ENCODE data around the gene ZNRF1.

The ZNRF1 gene

GRCh38 chr16:75100603-75100990, 101.8 kb downstream of the ZNRF1 start:
- no peak for DNase-seq

- no peak for DNase-seq
These were observed 102.8 kb downstream of the ZNRF1 start for GRCh38 chr16:75101635-75102034.

- DNase-seq: no peak
These were observed 103.8 kb downstream of the ZNRF1 start for GRCh38 chr16:75102595-75102994.

- no peak for DNase-seq
These were observed 105.2 kb downstream of the ZNRF1 start for GRCh38 chr16:75103994-75104393.

- no peak for DNase-seq
These were observed 106.0 kb downstream of the ZNRF1 start for GRCh38 chr16:75104836-75105235.

DNA sequence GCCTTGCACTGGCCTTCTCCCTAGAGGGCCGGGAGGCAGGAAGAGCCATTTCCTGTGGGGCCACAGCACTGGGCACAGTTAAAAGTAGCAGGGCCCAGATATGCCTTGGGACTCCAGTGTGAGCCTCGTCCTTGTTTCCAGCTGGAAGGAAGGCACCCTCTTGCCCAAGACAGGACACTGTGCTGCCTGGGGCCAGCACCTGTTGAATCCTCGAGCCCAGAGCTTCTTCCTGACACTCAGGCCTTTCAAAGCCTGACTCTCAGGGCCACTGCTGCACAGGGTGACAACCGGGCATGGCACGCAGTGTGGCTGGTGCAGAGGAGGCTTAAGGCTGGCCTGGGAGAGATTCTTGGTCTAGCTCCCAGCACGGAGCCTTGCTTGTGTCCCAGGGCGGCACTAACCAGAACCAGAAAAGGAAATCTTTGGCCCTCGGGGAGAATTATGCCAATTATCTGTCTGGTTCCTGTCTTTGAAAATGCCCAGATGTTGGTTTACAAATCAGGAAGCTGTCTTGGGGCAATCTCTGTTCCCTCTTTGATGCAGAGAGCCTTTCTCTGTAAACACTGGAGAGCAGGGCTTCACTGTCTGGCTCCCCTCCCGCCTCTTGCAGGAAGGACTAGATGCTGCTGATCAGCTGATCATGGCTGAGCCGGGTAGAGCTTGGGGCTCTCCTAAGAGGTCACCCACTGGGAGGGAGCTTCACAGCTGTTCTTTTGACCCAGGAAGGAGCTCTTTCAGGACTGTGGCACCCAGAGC, 106.7 kb downstream of the ZNRF1 start:
- DNase-seq: no peak

DNA sequence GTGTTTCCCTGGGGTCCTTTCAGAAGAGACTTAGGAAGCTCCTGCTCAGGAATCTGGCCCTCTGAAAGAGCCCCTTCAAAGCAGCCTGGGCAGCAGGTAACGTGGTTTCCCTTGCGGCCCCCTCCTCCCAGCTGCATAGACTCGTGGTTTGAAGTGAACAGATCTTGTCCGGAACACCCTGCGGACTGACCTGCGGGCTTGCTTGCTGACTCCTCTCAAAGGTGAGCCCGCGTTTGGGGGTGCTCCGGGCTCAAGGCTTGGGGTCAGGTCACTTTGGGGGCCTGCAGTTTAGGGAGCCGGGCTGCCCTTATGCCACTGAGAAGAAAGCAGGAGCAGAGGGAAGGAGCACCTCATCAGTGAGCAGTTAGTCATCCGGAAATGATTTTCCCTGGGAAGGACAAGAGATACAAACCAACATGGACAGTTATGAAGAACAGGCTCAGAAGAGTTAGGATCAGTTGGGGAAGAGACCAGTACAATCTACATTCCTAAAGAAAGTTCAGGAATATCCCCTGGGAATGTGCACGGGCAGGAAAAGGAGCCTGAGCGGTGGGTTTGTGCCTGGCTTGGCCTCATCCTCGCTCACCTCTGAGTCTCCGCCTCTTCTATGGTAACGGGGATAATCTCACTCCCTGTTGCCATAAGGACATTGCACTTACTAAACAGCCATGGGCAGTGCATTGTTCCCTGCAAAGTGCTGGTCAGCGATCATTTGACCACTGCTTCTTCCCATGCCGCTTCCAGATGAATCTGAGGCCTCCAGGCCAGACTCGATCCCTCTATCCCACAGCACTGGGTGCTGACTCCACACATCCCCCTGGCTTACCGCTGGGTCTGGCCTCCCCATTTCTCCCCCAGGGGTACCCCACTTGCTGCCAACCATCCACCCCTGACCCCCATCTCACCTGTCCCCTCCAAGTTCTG, 107.8 kb downstream of the ZNRF1 start:
- DNase-seq: no peak

DNA sequence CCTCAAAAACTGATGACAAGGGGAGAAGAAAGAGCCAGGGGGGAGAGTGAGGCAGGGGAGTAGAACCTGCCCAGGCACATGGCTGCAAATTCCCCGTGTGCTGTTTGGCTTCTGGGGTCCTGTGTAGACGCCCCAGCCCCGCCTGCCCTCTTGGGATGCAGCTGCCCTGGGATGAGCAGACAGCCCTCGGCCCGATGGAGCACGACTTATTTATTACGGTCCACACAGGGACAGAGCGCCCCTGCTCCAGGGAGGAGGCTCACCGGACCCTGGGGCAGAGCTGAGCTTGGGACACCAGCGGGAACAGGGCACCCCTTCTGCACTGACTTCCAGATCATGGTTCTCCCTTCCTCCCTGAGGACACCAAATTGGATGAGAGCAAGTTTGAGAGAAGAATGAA, 108.7 kb downstream of the ZNRF1 start:
- no peak for DNase-seq

DNA sequence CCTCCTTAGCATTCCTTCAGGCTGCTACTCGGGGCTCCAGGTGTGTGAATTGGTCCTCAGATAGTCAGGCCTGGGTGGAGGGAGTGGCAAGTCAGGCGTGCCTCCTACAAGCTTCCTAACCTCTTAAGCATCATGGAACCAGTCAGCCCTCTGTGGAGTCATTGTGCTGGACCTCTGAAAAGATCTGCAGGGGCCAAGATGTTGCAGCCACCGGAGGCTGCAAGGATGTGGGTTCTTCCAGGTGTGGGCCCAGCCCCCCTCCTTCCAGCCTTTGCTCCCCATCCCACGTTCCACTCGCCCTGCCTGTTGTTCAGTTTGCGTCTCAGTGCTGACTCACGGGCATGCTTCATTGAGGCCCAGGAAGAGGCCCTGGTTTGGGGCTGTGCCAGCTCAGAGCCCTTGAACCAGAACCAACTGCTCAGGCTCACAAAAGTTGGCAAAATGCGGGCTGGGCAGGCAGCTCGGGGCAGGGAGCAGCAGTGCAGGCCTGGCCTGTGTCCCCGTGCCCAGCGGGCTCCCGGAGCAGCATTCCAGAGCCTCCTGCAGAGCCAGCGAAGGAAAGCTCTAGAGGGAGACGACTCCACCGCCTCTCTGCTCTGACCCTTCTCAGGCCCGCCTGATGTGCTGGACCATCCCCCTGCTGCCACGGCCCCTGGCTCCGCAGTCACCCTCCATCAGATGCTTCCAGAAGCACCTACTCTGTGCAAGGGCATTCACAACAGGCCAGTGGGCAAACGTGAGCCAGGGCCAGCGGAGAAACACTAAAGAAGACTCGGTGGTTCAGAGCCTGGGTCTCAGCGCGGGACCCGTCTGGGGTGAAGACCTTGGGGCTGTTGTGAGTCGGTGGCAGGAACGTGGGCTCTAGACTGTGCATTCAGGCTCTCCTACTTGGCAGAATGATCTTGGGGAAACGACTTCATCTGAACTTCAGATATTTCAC, 110.2 kb downstream of the ZNRF1 start:
- peak; percentile 63 for DNase-seq

DNA sequence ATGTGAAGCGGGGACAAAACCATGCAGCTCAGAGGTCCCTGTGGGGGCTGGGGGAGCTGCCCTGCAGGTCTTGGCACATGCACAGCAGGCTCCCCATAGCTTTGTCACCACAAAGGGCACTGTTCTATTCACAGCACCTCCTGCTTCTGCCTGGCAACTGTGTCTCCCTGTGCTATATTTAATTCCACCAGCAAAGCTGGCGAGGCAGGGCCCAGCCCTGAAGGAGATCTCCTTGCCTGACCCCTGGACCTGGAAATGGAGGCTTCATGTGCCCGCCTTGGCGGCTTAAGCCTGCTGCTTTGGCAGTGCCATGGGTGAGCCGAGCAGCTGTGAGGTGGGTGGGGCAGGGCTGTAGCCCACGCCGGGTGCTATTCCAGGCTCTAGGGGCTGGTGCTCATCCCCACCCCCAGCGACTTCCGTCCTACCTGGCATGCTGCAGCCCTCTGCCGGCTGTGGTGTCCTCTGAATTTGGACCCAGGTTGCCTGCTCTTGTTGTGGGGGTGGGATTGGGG, 111.0 kb downstream of the ZNRF1 start:
- no peak for DNase-seq

- peak; percentile 92 for DNase-seq
These were observed 112.1 kb downstream of the ZNRF1 start for GRCh38 chr16:75110637-75111513.

DNA sequence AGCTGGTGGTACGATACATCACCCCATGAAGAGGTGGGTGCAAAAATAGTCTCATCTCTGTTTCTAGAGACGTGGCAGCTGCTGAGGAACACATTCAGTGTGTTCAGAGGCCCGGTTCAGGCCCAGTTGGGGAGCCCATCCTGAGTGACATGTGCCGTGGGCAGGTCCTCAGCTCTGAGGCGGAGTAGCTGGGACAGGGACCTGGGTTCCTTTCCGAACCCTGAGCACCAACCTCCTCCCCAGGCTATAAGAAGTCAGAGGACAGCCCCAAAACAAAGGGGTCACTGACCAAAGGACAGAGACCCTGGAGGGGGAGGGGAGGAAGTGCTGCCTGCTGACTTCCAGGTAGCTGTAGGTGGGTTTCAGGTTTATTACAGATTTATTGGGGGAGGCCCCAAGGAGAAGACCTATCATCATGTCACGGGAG, 112.7 kb downstream of the ZNRF1 start:
- DNase-seq: no peak

DNA sequence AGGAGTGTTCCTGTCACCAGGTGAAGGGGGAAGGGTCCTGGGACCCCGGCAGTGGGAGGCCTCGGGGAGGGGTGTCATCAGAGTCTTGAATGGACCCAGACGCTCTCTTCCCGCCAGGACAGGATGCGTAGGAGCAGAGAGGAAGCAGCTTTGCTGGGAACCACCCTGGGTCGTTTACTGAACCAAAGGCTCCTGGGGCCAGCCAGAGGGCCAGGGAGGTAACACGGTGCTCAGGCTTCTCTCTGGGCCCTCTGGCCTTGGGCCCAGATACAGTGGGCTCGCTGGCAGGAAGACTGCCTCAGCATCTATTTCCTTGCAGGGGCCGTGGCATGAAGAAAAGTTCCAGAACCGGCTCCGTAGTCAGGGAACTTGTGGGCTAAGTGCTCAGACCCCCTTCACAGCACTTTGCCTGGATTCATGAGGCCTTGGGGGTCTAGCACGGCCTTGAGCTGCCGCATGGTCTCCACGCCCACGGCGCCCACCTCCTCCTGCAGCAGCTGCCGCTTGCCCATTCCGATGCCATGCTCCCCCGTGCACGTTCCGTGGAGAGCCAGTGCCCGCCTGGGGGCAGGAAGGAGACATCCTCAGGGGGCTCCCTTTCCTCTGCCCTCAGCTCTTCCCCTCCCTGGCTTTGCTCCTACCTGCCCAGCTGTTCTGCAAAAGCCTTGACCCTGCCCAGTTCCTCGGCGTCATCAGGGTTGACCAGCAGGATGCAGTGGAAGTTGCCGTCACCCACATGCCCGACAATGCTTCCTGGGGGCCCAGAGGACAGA, 113.3 kb downstream of the ZNRF1 start:
- DNase-seq: no peak

DNA sequence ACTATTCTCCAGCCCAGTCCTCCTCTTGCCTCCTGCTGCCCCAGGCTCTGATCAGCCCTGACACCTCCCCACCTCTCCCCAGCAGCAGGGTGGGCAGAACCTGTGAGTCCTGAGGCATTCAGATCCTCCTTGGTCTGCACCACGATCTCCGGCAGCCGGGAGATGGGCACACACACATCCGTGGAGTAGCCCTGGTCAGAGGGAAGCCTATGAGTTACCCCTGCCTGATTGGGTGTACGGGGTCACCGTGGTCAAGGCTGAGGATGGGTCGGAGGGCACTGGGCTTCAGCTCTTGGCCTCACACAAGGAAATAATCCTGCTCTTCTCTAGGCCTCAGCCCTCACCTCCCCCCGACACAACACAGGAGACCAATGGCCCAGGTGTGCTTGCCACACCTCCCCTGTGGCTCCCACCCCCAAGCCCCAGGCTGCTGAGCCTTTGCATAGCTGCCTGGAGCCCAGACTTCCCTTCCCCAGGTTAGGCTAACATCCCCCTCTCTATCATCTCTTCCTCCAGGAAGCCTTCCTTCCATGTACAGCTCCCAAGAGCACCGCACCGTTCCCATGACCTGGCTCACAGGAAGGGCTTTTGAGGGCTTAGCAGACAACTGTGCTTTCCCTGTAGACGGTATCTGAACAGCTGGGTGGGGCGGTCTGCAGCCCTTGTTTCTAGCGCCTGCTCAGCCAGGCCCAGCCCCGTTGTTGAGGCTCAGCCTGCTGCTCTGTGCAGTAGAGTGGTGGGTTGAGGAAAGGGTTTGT, 114.1 kb downstream of the ZNRF1 start:
- no peak for DNase-seq

- no peak for DNase-seq
These were observed 114.8 kb downstream of the ZNRF1 start for GRCh38 chr16:75113541-75114121.

DNA sequence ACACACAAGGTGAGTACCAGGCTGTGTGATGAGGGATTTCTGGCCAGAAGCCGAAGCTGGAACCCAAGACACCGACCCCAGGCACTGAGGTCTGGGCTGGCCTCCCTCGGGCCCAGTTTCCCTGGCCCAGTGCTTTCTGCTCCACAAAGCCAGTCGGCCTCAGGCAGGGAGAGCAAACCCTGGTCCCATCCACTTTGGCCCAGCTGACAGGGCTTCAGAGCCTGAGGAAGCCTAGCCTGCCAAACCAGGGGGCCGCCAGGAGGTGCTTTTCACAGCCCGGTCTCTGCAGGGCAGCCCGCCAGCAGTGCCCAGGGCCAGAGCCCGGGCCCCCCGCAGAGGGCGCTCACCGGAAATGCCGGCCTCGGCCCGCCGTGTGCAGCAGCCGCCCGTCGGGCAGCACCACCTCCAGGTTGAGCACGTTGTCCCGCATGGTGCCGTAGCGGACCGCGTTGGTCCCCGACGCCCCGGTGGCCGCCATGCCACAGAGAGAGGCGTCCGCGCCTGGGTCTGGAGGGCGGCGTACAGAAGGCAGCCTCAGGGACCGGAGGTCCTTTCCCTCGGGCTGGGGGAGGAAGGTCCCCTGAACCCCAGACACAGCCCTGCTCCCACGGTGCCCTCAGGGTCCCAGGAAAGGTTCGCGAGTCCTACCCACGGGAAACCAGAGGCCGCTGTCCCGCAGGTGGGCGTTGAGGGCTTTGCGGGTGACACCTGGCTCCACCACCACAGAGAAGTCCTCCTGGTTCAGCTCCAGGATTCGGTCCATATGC, 115.5 kb downstream of the ZNRF1 start:
- DNase-seq: no peak

DNA sequence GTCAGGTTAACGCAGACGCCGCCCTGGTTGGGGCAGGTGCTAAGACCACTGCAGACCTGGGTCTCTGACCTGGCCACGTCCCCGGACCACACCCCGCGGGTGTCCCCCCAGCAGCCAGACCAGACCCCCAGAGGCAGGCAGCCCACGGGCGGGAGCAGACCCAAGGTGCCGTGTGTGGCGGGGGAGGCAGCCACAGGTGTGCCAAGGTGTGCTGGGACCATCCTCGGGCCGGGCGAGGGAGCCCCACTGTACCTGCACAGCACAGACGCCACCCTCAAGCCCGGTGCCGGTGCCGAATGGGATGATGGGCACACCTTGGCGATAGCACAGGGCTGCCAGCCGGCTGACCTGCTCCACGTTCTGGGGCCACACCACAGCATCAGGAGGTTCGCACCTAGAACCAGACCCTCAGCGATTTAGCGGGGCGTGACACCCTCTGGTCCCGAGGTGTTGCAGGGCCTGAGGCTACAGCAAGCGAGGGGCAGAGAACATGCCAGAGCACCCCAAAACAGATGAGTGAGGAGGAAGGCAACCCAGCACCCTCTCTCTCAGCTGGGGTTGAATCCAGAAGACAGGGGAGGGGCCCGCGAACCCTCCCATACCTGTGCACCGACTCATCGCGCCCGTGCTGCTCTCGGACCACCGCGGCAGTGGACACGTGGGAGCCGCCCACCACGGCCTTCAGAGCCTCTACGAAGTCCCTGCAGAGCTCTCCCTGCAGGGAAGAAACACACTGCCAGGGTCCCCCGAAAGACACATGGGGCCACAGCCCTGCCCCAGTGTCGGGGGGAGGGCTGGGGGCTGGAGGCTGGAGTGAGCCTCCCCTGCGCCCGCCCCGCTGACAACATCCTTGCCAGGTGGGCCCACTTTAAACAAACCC, 116.4 kb downstream of the ZNRF1 start:
- no peak for DNase-seq

Data from left hindlimb (tissue), 1 donor.